HG03378 (cell line): ENCODE measurements around the gene KLHL8.
A peak's percentile ranks its signal among the peaks of the same experiment; 100 is the strongest.
"Not testable (repeated sequence)": the region's sequence is repeated elsewhere in the genome, so short reads cannot be mapped to it uniquely, and the experiment has no call there.

Experiments used
- ATAC-seq: cut with Tn5 transposase; IDR thresholded peaks from one replicate; pipeline ENCODE4 v1.9.1; 2021; ENCODE audit warnings: mild to moderate bottlenecking, moderate library complexity; ENCODE audit not compliant: unreplicated experiment

Gene KLHL8

DNA sequence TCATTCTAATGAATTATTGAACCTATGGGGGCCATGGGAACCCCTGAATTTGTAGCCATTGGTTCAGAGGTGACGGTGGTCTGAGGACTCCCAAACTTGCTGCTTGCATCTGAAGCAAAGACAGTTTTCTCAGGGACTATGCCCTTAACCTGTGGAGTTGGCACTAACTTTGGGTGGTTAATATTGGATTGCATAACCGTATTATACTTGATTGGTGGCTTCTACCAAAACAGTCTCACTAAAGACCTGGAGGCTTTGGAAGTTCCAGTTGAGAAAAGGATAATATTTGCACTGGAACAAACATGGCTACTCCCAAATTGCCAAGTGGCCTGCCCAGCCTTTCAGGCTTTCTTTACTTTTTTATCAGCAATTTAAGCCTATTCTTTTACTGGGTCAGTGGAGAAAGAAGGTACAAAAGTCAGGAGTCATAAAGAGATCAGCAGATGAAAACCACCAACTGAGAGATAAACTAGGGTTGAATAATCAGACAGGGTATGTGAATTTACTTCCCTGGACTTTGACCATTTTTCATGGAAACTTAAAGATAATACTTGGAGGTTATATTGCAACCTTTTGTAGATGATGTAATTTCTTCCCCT lies 7.9 kb upstream of the KLHL8 start:
- ATAC-seq = no peak

DNA sequence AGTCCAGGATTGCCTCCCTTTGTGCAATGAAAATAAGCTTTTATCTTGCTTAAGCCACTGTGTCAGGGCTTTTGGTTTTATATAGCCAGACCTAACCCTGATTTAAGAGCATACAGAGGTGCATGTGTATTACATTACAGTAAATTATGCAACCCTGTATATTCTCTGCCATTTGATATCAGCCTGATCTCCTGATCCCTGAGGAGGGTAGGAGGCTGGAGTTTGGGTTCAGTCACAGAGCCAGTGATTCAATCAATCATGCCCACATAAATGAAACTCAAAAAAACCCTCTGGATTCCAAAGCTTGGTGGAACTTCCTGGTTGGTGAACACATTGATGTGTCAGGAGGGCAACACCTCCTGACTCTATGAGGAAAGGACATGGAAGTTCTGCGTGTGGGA lies 7.3 kb upstream of the KLHL8 start:
- ATAC-seq = no peak

DNA sequence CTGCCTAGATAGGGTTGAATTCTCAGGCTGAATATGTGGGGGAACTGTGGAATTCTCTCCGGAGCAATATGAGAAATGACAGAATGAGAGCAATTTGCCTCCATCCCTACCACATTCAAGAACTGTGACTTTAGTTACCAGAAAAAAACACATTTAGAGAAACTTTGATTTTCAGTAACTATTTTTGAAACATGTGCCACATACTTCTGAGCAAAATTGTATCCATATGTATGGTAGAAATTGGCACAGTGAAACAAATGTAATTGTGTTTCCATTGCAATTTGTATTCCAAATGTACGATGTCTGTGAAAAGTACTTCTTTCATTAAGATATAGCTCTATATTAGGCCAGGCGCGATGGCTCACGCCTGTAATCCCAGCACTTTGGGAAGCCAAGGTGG lies 5.5 kb upstream of the KLHL8 start:
- no peak for ATAC-seq

DNA sequence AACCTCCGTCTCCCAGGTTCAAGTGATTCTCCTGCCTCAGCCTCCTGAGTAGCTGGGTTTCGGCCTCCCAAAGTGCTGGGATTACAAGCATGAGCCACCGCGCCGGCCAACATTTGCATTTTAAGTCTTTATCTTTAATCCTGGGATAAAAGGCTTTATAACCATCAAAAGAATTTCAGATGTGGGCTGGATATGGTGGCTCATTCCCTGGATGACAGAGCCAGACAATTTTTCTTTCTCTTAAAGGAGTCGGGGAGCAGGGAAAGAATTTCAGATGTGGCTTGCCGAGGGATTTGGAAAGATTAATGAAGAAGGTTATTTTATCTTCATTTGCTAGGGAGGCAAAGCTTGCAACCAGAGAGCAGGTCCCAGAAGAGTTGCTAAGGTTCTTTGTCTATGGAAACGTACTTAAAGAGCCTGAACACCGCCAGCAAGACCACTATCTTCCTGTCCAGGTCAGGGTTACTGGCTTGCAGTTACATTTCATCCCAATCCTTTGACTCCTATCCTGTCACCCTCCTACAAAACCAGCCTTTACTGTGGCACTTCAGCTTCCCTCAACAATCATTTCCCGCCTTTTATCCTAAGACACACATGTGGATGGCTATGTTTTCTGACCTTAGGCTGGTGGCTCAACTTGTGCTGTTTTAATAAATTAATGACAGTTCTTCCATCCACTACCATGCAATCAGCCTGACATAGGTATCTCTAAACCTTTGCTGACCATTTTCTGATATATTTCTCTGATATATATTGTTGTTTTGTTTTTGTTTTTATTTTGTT lies 3.9 kb upstream of the KLHL8 start:
- no peak for ATAC-seq

DNA sequence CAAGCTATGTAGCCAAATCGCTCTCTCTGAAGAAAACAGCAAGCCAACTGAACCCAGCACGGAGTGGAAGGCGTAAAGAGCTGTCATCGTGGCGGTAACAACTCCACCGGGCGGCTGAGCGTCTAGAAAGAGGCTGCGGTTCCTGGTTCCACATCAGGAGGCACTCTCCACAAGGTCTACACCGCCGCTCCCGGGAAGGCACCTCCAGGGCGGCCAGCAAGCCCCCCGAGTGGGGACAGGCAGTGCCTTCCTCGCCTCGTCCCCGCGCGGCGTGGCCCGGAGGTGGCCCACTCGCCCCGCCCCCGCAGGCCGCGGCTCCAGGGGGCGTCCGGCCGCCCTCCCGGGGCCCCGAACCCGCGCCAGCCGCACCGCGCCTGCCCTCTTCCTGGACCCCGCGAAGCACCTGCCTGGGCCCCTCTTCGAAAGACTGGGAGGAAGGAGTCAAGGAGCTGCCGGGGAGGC lies 755 bp downstream of the KLHL8 start:
- ATAC-seq = peak; percentile 38

DNA sequence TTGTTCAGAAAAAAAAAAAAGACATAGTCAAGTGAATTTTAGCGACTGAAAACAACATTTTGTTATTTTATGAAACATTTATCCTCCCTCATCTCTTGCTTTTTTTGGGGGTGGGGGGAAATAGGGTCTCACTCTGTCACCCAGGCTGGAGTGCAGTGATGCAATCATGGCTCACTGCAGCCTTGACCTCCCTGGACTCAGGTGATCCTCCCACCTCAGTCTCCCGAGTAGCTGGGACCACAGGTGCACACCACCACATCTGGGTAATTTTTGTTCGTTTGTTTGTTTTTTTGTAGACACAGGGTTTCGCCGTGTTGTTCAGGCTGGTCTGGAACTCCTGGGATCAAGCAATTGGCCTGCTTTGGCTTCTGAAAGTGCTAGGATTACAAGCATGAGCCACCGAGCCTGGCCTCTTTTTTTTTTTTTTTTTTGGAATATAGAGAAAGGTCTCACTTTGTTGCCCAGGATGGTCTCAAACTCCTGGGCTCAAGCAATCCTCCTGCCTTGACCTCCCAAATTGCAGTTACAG lies 3.1 kb downstream of the KLHL8 start:
- ATAC-seq = not testable (repeated sequence)

DNA sequence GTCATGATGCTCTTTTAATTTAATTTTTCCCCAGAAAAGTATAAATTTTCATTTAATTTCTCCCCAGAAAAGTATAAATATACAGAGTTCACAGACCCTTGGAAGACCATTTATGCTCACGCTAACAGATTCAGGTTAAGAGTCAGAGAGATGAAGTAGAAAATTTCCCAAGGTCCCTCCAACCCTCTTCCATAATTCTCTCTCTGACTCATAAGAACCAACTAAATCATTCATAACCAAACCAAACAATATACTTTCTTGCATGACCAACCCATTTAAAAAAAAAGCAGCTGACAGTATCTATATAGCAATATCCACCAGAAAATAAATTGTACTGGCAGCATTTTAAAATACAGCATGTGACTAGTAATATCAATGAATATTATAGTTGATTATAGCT lies 3.9 kb downstream of the KLHL8 start:
- ATAC-seq = no peak

DNA sequence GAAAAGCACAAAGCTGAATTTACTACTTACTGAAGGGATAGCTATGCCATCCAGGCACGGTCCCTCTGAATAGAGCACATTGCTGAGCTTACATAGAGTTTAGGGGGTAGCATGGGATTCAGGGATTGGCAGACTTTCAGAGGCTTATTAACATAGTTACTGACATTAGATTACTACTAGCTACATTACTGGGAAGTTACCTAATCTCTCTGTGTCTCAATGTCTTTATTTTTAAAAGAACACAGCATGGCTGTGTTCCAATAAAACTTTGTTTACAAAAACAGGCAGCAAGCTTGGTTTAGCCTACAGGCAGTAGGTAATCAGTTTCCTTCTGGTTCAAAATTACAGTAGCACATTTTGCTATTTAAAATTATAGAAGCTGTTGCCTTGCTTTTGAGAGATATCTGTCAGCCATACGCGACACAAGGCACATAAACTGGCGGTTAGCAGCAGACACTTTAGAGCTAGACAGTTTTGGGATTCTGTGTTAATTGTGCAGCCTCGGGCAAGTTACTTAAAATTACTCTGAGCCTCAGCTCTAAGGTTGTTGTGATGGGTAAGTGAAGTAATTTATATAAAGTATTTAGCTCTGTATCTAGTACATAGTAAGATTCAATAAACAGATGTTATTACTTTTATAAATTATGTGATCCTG lies 6.9 kb downstream of the KLHL8 start:
- ATAC-seq = no peak

DNA sequence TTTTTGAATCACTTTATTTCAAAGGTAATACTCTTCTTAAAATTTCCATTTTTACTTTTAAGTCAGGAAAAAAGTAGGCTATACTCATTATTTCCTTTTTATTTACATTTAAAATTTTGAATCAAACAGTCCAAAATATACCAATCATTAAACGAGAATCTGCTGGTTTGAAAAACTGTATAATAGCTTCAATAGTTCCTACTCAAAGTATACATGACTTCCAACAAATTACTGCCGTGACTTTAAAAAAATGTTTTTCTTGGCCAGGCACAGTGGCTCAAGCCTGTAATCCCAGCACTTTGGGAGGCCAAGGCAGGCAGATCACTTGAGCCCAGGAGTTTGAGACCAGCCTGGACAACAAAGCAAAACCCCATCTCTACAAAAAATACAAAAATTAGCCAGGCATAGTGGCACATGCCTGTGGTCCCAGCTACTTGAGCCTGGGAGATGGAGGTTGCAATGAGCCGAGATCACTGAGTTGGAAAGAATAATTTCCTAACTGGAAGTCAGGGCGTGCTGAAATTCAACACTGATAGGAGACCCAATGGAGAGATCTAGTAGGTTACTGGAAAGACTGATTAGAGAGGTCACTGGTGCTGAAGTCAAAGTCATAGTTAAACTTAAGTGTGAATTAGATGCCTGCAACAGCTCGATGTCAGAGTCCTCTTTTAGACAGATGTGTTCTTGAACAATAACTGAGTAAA lies 9.0 kb downstream of the KLHL8 start:
- ATAC-seq = no peak

DNA sequence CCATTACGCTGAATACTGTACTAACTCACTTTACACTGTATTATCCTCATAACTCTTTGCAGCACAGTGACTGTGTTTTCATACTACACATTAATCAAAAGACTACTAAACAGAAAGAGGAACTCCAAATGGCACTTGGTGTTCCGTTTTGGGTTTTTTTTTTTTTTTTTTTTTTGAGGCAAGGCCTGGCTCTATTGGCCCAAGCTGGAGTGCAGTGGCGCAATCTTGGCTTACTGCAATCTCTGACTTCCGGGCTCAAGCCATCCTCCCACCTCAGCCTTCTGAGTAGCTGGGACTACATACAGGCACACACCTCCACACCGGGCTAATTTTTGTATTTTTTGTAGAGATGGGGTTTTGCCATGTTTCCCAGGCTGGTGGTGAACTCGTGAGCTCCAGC lies 10.7 kb downstream of the KLHL8 start:
- ATAC-seq = peak; percentile 90

DNA sequence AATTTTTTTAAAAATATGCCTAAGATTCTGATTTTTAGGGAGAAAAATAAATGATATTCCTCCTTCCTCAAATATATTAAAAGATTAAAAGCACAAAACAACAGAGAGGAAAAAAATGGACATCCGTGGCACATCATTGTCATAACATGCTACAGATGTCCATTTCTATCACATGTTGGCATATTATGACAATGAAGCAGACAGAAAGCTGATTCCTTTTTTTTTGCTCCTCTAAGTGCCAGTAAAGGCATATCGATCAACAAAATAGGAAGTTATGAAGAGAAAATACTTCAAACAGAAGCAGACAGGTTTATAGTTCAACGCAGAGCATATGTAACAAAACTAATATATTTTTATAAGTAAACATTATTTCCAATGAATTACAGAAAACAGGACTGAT lies 11.2 kb downstream of the KLHL8 start:
- peak; percentile 13 for ATAC-seq

DNA sequence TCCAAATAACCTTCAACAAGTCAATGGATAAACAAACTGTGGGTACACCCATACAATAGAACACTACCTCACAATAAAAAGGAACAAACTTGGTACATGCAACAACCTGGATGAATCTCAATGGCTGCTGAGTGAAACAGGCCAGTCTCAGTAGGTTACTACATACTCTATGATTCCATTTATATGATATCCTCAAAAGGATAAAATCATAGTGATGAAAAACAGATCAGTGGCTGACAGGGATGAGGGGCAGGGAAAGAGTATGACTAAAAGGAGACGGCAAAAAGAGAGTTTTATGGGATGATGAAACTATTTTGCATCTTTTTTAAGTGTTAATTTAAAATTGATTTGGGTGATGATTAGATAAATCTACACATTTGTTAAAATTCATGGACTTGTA lies 15.9 kb downstream of the KLHL8 start:
- ATAC-seq = no peak

DNA sequence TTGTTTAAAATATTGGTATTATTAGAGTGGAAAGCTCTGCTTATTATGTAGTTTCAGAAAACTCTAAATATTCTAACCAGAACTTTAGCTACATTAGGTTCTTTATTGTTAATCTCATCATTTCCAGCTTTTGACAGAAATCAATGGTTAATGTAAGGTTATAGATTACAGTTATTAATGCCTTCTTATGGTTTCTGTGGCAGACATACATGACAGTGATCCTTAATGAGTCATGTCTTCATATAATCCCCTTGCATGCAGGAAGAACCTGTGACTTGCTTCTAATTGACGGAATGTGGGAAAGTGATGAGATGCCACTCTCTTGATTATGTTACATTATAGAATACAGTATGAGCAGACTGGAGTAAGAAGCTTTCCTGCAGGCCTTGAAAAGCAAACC lies 23.5 kb downstream of the KLHL8 start:
- ATAC-seq = no peak

DNA sequence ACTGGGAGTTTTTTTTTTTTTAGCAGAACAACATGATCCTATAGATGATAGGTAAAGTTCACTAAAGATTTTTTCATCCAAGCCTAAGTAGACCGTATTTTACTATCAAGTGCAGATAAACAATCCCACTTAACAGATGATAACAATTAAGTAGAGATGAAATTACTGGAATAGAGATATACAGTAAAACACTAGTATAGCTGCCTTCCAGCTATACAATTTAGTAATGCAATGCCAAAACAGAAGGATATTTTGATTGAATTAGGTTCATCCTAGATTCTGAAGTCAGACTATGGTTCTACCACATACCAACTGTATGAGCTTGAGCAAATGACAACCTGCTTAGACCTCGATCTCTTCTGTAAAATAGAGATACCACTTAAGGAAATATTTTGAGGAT lies 24.3 kb downstream of the KLHL8 start:
- ATAC-seq = no peak

DNA sequence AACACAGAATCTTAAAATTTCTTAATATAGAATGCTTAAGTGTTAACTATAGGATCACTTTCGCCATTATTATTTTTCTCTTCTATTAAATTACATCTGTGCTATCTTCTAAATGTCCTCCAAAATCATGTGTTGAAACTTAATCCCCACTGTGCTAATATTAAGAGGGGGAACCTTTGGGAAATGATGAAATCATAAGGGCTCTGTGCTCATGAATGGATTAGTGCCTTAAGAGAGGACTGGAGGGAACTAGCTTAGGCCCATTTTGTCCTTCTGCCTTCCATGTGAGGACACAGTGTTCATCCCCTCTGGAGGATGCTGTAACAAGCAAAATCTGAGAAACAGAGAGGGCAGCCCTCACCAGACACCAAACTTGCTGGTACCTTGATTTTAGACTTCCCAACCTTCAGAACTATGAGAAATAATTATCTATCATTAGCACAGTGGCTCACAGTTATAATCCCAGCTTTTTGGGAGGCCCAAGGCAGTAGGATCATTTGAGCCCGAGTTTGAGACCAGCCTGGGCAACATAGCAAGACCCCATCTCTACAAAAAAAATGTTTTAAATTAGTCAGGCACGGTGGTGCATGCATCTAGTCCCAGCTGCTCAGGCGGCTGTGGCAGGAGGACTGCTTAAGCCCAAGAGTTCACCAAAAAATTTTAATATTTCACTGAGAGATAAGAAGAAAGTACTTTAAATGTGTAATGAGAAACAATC lies 26.3 kb downstream of the KLHL8 start:
- no peak for ATAC-seq

DNA sequence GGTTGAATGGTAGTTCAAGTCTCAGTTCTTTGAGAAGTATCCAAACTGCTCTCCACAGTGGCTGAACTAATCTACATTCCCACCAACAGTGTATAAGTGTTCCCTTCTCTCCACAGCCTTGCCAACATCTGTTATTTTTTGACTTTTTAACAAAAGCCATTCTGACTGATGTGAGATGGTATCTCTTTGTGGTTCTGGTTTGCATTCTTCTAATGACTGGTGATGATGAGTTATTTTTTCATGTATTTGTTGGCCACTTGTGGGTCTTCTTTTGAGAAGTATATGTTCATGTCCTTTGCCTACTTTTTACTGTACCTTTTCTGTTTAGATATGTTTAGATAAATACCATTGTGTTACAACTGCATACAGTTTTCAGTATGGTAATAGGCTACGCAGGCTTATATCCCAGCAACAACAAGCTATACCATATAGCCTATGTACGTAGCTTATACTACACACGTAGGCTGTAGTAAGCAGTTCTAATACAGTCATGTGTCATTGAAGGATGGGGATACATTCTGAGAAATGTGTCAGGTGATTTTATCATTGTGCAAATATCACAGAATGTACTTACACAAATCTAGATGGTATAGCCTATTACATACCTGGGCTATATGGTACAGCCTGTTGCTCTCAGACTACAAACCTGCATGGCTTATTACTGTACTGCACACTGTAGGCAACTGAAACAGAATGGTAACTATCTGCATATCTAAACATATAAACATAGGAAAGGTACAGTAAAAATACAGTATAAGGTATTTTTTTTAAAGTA lies 28.1 kb downstream of the KLHL8 start:
- no peak for ATAC-seq

DNA sequence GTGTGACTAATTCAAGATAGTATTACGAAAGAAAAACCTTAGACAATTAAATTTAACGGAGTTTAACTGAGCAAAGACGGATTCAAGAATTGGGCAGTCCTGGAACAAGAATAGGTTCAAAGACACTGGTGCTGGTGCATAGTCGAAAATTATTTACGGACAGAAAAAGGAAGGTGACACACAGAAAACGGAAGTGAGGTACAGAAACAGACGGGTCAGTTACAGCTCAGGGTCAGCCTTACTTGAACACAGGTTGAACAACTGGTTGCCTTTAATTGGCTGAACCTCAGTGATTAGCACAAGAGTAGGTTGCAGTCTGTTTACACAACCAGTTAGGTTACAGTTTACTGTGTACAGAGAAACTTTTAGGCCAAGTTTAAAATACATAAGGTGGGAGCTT lies 31.5 kb downstream of the KLHL8 start:
- no peak for ATAC-seq

DNA sequence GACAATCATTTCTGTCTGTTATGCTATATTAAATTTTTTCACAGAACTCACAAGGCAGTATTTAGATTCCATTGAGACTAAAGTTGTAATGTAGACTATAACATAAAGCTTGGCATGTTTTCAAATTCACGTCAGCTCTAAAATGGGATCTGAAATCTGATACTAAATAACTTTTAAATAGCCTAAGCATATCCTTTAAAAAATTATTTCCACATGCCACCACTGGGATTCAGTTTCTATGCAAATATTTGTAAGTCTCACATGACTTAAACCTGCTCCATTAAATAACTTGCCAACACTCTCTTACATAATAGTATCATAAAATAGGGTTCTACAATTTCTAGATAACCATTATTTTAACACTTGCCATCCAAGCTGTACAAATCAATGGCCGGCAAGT lies 32.4 kb downstream of the KLHL8 start:
- ATAC-seq = no peak

DNA sequence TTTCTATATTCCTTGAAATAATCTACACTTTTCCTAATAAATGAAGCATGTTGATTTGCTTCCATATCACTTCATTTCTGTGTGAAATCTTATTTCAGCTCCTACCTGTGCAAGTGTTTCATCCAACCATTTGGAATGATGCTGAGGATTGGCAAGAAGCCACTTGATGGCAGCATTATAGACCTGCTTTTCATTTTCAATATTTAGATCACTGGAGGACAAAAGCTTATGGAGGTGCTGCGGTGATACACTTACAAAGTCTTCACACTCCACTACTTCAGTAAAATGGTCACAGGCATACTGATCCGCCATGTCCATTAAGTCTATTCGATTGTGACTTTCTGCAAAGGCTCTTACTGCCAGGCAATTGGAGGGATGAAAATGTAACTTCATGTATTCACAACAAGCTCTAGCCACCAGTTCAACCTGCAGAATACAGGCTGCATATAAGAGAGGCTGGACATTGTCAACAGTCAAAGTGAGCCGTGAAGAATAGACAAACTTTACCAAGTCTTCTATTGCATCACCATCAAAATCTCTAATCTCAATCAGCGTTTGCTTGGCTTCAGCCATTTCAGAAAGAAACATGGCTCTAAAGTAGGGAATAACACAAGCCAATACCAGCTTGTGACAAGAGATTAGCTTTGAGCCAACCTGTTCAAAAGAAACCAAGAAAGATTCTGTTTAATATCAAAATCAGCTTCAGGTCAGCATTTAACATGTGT lies 35.1 kb downstream of the KLHL8 start:
- ATAC-seq = no peak
